GM18517 (cell line): ENCODE results near the gene GAL3ST3.
"Not testable (repeated sequence)": the region's sequence is repeated elsewhere in the genome, so short reads cannot be mapped to it uniquely, and the experiment has no call there.

Experiments
- ATAC-seq: cut with Tn5 transposase; IDR thresholded peaks from one replicate; pipeline ENCODE4 v1.9.1; 2021; ENCODE audit warnings: mild to moderate bottlenecking, moderate library complexity; ENCODE audit not compliant: unreplicated experiment

GAL3ST3 gene, protein sequence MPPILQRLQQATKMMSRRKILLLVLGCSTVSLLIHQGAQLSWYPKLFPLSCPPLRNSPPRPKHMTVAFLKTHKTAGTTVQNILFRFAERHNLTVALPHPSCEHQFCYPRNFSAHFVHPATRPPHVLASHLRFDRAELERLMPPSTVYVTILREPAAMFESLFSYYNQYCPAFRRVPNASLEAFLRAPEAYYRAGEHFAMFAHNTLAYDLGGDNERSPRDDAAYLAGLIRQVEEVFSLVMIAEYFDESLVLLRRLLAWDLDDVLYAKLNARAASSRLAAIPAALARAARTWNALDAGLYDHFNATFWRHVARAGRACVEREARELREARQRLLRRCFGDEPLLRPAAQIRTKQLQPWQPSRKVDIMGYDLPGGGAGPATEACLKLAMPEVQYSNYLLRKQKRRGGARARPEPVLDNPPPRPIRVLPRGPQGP

DNA sequence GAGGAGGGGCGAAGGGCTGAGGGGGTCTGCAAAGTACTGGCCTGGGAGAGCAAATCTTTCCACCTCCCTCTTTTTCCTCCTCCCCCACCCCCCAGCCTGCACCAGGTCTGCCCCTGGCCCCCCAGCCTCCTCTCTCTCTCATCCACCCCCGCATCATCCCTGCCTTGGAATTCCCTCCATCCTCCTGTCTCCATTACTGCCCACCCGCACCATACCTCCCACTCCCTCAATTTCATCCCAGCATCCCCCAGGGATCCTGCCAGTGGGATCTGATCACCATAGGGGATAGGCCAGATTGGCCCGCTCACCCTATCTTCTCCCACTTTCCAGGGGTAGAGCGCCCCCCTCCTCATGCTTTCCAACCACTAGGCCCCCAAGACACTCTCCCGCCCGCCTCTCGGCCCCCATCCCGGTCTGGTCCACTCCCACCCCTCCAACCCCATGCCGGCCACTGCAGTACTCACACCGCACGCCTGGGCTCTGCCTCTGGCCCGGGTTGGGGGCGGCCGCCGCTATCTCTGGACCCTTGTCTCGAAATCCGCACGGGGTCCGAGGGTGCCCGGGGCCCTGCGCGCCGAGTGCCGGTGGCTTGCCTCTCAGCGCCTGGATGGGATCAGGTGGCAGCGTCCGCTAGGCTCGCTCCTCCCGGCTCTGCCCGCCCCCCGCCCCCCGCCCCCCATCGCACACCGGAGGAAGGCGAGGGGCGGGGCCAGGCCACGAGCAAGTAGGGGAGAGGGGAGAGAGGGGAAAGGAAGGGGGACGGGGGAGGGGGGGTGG lies at the start of gene GAL3ST3:
TSS of gene GAL3ST3 (minus strand) at position 615 of the 777 bp plus-strand sequence. CDS start 3,746 bp downstream, outside the sequence.
- no peak for ATAC-seq

DNA sequence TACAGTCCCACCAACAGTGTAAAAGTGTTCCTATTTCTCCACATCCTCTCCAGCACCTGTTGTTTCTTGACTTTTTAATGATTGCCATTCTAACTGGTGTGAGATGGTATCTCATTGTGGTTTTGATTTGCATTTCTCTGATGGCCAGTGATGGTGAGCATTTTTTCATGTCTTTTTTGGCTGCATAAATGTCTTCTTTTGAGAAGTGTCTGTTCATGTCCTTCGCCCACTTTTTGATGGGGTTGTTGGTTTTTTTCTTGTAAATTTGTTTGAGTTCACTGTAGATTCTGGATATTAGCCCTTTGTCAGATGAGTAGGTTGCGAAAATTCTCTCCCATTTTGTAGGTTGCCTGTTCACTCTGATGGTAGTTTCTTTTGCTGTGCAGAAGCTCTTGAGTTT lies 43.2 kb upstream of the GAL3ST3 start:
- not testable (repeated sequence) for ATAC-seq

DNA sequence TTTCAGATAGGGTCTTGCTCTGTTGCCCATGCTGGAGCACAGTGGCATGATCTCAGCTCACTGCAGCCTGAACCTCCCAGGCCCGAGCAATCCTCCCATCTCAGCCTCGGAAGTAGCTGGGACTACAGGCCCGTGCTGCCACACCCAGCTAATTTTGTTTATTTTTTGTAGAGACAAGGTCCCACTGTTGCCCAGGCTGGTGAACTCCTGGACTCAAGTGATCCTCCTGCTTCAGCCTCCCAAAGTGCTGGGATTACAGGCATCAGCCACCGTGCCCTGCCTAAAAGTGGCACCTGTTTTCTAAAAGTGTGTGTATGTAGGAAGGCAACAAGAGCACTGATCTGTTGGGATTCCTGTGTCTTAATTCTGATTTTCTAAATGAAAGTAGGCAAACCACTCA lies 41.3 kb upstream of the GAL3ST3 start:
- no peak for ATAC-seq

DNA sequence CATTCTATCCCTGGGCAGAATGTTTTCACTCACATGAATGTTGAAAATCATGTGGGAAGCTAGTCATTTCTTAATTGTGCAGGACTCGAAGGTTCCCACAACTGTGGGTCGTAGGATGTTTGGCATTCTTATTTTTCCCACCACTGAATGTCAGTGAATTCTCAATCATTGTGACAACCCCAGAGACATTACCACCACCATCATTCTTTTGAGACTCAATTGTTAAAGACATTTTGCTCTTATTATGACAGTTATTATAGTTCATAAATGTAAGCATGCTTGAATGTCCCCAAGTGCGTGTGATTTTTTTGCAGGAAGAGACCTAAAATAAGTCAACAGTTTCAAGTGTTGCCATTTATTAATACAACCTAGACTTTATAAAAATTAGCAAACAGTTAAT lies 40.1 kb upstream of the GAL3ST3 start:
- no peak for ATAC-seq

DNA sequence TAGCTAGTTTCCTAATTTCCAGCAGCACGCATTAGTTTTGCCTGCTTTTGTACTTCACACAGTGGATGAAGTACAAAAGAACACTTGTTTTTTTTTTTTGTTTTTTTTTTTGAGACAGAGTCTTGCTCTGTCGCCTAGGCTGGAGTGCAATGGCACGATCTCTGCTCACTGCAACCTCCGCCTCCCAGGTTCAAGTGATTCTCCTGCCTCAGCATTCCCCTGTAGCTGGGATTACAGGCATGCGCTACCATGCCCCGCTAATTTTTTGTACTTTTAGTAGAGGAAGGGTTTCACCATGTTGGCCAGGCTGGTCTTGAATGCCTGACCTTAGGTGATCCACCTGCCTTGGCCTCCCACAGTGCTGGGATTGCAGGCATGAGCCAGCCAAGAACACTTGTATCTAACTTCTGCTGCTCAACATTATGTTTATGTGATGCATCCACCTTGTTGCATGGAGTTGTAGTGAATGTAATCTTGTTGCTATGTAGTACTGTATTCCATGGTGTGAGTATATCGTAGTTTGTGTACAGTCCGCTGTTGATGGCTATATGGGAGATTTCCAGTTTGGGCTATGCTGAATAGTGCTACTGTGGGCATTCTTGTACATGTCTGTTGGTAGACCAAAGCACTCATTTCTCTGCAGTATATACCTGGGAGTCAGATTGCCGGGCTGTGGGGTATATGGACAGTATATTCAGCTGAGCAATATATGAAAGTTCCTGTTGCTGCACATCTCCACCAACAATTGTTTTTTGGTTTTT lies 38.4 kb upstream of the GAL3ST3 start:
- ATAC-seq = no peak

DNA sequence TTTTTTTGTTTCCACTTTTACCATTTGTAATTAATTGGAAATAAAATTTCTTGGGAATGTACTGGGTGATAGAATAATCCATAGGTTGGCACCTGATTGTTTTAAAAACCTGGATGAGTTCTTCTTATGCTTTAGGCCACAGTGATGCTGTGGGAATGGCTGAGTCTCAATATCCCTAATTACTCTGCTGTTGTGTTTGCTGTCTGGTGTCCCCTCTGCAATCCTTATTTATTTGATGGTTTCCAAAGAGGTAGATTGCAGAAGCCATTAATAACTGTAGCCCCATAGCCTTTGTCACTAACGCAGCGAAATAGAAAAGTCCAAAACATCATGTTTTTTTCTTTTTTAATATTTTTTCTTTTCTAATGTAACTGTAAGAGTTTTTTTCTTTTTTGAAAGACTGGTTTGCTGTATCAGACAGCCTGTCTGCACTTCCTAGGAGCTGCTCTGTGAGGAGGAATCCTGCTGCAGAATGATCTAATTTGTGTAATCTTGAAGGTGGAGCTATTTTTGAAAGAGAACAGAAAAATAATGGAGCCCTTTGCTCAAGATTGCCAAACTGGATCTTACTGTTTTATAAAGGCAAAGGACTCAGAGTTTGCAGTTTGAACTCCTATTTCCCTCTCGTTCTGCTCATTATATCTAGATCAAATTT lies 36.0 kb upstream of the GAL3ST3 start:
- no peak for ATAC-seq

DNA sequence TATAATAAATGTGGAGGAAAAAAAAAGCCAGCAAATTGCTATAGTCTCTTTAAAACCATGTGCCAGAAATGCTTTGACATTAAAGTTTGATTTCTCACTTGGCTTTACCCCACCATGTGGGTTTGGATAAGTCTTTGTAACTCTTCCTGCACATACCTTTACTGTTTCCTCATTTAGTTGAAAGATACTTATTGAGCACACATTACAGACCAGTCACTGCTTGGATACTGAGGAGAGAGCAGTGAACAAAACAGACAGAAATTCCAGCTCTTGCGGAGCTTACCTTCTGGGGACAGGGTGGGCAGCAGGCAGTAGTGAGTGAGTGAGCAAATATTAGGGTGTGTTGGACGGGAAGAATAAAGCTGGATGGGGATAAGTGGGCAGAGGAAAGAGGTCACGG lies 34.8 kb upstream of the GAL3ST3 start:
- no peak for ATAC-seq

DNA sequence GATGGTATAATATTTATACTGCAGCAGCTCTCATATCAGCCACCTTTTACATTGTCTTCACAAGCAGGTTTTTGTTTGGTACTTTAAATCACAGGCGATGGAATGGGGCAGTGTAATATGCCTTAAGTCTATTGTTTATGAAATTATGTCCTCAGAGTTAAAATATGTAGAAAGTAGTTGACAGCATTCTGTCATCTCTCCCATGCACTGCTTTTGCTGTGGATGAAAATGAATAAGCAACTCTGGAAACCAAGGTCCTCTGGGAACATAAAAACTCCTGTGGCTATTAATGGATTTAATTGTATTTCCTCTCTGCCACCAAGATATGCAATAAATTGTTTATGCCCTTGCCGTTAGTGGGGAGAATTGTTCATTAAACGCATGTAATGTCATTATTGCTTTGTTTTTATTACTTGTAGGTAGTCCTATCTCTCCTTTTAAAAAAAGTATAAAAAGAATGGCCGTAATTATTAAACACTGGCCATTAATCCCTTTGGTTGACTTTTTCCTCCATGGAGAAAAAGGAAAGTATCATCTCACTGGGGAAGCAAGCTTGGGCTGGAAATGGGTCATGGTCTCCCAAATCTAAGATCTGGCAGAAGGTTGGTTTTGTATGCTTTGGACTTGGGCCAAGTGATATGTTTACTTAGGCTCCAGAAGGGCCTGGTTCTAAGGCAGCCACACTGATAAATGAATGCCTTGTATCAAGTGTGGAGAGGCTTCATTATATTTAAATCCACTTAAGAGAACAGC lies 34.2 kb upstream of the GAL3ST3 start:
- no peak for ATAC-seq

DNA sequence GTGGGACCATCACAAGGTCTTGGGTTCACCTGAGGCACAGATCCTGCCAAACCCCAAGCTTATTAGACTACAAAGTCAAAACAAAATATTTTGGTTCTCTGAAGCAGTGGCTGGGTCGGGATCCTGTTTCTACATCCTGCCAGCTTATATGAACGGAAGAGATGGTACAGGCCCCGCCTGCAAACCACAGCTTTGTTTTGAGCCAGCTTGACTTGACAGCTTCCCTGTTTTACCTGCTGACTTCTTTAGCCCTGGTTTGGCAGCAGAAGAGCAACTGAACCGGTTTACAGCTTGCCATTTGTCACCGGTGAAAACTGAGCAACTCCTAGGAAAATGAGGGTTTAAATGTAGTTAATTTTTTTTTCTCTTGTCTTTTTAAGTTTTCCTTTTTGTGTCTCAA lies 32.5 kb upstream of the GAL3ST3 start:
- ATAC-seq = no peak

DNA sequence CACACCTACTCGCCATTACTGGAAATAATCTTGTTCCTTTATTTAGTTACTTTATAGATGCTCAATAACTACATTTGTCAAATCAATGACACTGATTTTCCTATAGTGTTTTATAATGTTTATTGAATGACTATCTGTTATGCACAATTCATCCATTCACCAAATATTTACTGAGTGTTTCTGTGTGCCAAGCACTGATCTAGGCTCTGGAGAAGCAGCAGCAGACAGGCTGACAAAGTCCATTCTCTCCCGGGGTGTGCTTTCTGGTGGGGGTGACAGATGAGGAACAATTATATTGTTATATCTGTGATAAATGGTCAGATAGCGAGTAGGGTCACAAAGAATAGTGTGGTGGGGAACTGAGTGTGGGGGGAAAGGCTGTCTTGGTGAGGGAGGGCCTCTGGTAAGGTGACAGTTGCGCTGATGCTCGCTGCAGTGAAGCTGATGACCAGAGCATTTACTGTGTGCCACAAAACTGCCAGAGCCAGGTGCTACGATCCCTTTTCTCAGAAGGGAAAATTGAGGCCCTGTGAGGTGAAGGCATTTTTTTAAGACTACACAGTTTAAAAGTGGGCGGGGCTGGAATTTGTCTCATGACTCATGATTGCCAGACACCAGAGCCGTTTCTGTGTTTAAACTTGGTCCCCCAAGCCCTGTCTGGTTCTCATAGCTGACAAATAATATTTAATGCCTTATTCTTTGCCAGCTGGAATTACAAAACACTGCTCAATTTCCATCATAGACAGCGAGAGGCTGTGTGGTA lies 31.3 kb upstream of the GAL3ST3 start:
- no peak for ATAC-seq

DNA sequence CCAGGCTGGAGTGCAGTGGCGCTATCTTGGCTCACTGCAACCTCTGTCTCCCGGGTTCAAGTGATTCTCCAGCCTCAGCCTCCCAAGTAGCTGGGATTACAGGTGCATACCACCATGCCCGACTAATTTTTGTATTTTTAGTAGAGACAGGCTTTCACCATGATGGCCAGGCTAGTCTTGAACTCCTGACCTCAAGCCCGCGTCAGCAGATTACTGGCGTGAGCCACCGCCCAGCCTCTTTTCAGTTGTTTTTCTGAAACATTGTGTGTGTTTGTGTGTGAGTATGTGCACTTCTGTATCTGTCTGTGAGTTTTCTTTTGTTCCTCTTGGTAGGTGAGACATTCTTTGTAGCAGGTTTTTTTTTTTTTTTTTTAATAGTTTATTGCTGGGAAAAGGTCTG lies 30.0 kb upstream of the GAL3ST3 start:
- not testable (repeated sequence) for ATAC-seq

DNA sequence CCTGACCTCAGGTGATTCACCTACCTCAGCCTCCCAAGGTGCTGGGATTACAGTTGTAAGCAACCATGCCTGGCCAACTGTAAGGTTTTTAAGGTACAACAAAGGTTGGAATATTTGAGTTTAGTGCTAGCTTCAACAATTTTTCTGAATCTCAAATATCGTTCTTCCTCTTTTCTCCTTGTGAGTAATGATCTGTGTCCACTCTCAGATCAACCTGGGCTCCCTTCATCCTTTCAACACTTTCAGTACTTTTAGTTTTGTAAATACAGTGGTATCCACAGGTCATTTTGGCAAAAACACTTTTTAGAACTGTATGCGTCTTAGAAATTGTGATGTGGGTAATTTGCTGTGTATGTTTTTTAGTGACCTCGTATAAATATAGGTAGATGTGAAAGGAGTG lies 29.0 kb upstream of the GAL3ST3 start:
- ATAC-seq = no peak

DNA sequence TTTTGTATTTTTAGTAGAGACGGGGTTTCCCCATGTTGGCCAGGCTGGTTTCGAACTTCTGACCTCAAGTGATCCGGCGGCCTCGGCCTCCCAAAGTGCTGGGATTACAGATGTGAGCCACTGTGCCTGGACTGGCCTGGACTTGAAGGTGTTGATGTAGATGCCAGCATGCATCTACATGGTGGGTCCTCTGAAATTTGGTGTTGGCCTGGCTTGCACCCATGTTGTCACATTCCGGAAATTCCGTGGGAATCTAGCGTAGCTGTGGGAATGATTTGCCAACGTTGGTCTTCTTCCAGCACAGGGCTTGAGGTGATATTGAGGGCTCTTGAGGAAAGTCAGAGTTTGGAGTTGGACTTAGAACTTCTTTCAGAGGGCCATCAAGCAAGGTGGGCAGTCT lies 27.6 kb upstream of the GAL3ST3 start:
- ATAC-seq = no peak

DNA sequence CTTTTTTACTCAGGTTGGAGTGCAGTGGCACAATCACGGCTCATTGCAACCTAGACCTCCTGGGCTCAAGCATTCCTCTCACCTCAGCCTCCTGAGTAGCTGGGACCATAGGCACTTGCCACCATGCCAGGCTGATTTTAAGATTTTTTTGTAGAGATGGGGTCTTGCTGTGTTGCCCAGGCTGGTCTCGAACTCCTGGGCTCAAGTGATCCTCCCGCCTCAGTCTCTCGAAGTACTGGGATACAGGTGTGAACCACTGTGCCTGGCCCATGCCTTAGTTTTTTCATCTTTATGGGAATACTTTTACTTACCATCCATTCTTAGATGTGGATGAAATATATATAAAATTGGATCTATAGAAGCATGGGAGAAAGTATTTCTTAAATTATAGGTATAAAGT lies 26.3 kb upstream of the GAL3ST3 start:
- no peak for ATAC-seq

DNA sequence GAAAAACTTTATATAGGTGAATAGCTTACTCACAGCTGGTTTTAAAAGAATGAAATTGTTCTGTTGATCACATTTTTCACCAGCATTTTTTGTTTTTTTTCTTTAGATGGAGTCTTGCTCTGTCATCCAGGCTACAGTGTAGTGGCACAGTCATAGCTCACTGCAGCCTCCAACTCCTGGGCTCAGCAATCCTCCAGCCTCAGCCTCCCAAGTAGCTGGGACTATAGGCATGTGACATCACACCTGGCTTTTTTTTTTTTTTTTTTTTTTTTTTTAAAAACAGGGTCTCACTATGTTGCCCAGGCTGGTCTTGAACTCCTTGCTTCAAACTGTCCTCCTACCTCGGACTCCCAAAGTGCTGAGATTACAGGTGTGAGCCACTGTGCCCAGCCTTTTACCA lies 24.7 kb upstream of the GAL3ST3 start:
- ATAC-seq = no peak

DNA sequence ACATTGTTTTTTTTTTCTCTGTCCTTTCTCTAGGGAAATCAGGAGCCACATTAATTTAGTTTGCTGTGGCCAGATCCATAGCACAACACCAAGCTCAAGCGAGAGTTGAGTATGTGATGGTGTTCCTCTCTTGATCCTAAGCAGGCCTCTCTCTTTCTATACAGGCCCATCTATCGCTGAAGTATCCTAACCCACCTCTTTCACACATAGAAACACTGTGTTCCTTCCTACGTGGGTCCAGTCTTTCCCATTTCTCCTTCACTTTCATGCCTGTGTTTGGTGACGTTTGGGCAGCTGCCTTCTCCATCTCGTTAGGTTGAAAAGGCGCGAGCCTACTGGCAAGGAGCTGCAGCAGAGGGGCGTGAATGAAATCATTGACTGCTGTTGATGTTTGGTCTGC lies 23.6 kb upstream of the GAL3ST3 start:
- ATAC-seq = no peak

DNA sequence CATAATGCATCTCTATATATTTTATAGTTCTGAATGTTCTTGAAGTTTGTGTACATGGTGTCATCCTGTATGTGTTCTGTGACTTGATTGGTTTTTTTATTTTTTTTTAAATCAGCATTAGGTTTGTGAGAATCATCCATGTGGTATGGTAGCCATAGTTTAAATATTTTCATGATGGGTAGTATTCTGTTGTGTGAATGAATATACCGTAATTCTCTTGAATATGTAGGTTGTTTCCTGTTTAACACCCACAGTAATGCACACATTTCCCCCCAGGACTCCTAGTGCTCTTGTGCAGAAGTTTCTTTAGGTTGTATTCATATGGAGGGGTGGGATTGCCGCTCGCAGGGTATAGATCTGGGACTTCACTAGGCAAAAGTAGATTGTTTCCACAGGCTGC lies 23.1 kb upstream of the GAL3ST3 start:
- no peak for ATAC-seq

DNA sequence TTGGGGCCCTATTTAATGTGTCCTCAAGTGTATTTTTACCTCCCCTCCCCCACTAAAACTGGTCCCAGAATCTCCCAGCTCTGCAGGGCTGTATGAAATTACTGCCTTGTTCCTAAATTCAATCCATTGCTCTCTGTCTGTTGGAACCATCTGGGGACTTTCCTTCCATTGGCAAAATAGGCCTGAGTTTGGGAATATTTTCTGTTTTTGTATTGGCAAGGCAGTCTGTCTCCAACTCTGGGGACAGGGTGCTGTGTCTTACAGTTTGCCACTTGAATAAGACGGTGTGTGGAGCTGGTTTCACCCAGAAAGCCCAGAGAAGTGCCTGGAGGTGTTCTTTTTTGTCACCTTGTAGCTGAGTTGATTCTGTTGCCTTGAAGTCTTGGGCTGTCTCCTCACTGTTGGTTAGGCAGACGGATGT lies 22.4 kb upstream of the GAL3ST3 start:
- no peak for ATAC-seq

DNA sequence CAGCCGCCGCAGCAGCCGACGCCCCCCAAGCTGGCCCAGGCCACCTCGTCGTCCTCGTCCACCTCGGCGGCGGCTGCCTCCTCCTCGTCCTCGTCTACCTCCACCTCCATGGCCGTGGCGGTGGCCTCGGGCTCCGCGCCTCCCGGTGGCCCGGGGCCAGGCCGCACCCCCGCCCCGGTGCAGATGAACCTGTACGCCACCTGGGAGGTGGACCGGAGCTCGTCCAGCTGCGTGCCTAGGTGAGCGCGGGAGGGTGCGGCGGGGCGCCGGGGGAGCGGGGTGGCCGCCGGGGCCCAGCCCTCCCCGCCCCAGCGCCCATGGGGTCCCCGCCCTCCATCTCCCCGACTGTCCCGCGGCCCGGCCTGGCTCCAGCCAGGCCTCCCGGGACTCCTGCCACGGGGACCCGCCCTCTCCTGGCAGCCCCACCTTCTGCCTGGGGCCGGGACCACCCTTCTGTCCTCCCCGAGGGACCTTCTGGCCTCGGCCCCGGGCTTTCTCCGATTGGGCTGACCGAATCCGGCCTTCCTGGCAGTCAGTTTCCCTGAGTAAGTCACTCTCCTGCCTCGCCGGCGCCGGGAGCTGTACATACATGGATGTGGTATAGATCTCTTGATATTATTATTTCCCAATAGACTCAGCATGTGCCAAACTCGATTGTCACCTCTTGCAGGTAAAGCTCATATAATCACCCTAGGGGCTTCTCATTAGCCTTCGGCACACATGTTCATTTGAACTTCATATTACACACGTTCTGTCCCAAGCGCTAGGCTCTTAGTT lies 21.8 kb upstream of the GAL3ST3 start:
- no peak for ATAC-seq
